HG02678 (cell line): ENCODE measurements around the gene AGBL1.

ENCODE experiments used
- ATAC-seq: cut with Tn5 transposase; IDR thresholded peaks from one replicate; pipeline ENCODE4 v1.9.1; 2021; ENCODE audit warnings: mild to moderate bottlenecking, moderate library complexity; ENCODE audit not compliant: unreplicated experiment

The AGBL1 gene

DNA sequence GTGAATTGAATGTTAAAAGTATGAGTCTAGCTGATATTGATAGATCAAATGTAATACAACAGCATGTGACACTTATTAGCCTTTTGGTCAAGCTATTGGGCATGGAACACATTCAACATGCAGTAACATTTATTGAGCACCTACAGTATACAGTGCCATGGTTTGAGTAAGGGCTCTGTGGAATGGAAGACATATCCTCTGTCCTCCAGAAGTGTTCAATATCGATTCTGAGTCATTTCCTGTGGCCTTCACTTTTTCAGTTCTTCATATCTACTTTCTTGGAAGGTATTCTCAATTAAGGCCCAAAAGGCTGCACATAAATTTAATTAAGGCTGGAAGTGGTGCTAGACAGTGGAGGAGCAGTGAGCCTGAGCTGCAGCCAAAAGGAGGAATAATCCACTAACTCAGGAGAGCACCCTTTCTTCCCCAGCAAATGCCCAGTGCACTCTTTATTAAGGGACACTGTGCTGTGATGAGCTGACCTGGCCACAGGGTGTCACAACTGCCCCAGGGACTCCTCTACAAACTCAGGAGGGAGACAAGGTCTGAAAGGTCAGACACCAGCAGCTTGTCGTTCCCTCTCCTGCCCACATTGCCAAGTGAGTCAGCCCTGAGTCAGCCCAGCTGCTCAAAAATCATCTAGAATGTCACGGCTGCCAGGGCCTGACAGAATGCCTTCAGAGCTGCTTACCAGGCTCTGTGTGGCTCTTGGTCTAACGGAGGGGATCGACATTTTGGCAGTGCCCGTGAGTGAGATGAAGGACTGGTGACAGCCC, 544.8 kb downstream of the AGBL1 start:
- ATAC-seq: no peak

GRCh38 chr15:86629409-86630356, 550.0 kb downstream of the AGBL1 start:
- ATAC-seq: no peak

- no peak for ATAC-seq
Observed at GRCh38 chr15:86630946-86631345, 551.3 kb downstream of the AGBL1 start.

DNA sequence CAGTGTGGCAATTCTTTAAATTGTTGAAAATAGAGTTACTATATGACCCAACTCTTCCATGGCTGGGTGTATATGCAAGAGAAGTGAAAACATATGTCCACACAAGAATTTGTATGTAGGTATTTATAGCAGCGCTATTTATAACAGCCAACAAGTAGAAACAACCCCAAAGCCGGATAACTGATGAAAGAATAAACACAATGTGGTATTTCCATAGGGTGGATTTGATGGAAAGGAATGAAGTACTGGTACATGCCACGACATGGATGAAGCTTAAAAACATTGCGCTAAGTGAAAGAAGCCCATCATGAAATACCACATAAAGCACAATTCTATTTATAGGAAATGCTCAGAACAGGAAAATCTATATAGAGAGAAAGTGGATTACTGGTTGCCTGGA, 554.5 kb downstream of the AGBL1 start:
- ATAC-seq: no peak

DNA sequence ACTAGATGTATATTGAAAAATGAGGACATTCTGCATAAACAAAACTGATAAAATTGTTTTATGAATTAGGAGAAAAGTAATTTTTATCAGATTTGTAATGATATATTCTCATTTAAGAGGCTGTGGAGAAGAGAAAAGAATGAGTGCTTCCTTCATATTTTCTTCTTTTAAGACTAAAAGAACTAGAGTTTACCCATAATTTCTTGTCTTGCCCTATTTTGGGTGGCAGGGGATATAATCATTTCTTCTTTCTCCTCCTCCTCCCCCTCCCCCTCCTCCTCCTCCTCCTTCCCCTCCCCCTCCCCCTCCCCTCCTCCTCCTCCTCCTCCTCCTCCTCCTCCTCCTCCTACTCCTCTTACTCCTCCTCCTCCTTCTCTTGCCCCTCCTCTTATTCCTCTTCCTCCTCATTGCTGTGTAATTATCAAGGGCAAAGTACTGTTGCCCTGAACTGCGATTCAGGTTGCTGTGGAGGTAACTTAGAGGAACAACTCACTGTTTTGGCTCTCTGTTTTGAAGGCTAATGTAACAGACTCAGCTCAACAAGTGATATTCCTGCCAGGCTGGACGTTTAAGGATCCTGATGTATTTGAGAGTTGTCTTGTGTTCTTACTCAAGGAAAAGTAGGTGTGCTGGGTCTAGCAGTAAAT, 555.4 kb downstream of the AGBL1 start:
- ATAC-seq: no peak

DNA sequence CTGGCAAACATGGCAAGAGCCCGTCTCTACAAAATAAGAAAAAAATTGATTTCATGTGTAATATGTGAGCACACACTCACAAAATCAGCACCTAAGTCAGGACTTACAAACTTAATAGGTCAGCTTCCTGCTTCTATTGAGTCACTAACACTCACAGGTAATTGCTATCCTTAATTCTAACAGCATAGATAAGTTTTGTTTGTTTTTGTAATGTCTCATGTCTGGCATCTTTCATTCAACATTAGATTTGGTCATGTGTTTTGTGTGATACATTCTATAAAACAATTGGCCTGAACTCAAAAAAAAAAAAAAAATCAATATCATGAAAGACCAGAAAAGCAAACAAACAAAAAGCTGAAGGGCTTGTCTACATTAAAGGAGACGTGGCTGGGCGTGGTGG, 564.7 kb downstream of the AGBL1 start:
- no peak for ATAC-seq

DNA sequence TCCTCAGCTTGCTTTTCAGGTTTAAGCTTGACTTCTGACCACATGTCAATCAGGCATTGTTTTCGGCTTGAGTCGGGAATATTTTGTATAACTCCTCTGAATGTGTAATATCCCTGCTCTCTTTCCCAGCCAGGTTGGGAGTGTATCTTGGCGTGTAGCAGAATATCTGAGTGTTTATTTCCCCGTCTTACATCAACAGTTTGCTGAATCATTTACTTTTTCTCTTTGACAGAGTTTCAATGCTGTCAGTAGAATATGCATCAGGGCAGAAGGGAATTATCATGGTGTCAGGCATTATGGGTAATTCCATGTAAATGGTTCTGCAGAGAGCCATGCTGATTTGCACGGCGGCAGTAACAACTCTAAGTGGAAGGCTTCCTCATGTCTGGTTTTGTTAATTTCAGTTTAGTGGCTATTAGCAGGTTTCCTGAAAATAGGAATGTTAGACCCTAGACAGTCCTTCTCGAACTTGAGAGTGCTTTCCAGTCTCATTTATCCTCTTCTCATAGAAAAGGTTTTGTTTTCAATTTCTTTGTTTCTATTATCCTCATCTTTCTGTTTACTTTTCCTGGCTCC, 566.3 kb downstream of the AGBL1 start:
- no peak for ATAC-seq

DNA sequence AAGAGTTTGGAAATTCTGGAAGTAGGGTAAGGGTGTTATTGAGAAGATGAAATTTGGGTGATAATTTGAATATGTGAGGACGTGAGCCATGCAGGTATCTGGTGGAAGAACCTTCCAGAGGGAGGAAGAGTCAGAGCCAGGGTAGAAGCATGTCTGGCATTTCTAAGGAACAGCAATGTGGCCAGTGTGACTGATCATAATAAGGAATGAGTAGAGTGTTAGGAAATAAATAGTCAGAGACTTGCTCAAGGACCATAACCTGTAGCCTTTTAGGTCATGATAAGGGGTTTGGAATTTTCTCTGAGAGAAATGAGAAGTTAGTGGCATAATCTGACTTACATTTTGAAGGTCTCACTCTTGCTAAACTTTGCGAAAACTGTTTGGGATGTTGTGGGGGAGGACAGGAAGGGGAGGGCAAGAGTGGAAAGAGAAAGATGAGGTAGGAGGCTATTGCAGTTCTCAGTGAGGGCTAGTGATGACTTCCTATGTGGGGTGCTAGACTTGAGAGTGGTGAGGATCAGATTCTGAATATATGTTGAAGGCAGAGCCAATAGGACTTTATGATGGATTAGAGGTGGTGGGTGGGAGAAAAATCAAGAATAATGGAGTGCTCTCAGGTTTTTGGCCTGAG, 568.3 kb downstream of the AGBL1 start:
- no peak for ATAC-seq

DNA sequence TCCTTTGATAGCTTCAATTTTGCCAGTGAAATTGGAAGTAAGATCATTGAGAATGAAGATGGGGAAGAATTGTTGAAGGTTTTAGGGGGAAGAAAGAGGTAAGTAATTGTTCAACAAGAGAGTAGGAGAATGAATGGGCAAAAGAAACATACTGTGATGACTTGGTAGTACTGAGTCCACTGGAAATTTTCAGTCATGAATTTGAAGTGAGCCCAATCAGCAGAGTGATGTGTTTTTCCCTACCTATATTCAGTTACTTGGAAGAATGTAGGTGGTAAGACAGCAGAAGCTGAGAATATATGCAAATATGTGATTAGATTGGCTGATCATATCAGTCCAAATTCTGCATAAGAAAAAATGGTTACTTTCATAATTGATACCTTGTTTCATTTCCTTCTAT, 569.6 kb downstream of the AGBL1 start:
- no peak for ATAC-seq

DNA sequence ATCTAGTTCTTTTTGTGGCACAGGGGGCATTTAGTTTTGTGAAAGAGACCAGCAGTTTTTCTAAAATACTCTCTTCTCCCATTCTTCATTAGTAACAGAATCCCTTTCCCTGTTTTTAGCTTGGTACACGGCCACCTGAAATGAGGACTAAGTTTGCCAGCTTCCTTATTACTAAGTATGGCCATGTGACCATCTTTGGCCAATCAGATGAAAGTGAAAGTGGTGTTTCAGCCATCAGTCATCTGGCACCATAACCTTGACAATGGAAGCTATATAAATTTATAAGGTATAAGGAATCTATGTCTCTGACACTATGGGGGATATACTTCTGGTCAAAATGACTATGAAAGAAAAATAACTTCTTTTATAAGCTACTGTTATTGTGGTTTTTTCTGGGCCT, 570.4 kb downstream of the AGBL1 start:
- no peak for ATAC-seq

GRCh38 chr15:86653344-86654197, 573.9 kb downstream of the AGBL1 start:
- ATAC-seq: no peak

GRCh38 chr15:86654501-86654900, 574.8 kb downstream of the AGBL1 start:
- ATAC-seq: no peak

DNA sequence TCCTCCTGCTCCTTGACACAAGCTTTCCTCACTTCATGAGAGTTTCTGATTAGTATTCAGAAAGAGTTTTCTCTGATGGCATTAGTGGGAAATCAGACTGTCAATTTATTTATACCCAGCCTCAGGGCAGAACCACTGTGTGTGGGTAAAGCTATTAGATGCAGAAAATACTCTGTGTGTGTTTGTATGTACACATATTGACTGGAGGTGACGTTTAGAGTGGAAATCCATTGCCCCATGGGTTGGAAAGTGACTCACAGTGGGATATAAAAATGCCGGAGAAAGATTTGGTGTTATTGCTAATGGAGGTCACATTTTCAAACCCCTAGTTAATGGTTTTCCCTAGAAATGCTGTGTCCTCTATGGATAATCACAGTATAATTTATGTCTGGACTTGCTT, 577.6 kb downstream of the AGBL1 start:
- ATAC-seq: no peak

DNA sequence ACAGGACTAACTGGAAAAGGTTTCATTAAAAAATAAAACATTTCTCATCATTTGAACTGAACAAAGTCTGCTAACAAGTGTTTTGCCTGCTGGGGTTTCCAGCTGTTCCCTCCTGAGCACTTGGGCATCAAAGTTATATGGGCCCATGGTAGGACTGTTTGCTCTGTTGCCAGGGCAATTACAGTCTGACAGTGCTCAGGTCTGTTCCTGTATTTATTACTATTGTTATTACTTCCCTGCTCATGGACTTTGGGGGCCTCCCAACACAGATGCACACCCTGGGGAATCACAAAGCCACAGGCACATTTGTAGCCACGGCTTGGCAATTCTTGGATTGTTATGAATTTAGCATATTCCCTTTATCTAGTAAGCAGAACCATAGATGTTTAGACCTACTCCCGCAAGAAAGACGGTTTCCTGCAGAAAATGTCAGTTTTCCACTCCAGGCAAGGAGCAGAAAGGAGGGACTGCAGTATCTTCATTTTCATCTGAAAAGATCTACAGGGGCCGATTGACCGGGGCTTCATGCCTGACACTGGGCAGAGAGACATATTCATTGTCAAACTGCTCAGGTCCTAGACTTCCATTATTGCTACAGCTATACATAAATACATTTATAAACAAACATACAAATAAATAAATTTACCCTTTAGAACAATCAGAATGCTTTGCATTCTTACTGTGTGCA, 580.2 kb downstream of the AGBL1 start:
- no peak for ATAC-seq

DNA sequence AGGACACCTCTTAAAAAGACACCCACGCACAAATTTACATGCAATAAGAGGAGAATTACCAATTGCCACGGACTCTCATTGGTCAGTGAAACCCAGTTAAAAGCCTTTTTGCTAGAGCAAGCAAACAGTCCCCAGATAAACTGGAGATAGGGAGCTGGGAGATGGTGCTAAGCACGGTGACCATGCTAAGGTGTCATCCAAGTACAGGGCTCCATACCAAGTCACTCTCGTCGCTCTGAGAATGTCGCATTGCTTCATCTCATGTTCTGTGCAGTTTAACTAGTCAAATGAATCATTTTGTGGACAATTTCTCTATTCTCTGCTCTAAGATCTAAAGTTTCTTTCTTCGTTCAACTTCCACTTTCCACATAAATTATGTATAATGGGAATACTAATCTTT, 581.9 kb downstream of the AGBL1 start:
- ATAC-seq: no peak

DNA sequence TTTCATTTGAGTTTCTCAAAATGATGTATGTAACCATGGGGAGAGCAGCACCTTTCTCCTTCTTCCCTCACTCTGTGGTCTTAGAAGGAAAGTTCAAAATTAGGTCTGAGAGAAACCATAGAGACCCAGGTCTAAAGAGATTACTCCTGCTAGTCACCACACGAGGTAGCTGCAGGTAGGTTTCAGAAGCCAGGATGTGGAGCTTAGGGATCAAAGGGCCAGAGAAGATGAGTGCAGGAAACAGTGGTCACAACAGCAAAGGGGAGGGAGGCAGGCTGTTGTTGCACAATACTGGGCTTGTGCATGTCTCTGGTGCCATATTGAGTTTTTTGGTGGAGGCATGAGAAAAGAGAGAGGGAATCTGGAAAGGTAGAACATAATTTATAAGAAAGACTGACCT, 583.6 kb downstream of the AGBL1 start:
- ATAC-seq: no peak

DNA sequence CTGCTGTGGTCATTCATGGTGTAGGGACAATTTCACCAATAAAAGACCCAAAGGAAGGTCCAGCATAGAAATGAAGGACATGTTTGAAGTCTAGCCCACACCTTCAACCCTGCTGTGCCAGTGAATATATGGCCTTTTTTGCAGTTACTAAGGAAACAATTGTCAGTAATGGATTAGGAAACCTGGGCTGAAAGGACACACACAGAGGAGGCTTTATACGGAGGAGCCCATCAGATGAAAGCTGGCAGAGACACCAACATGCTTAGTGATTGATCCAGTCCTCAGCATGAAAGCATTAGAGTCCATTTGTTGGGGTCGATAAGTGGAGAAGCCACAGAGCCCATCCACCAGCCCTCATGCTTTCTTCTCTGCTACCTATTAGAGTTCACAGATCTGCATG, 584.3 kb downstream of the AGBL1 start:
- no peak for ATAC-seq

DNA sequence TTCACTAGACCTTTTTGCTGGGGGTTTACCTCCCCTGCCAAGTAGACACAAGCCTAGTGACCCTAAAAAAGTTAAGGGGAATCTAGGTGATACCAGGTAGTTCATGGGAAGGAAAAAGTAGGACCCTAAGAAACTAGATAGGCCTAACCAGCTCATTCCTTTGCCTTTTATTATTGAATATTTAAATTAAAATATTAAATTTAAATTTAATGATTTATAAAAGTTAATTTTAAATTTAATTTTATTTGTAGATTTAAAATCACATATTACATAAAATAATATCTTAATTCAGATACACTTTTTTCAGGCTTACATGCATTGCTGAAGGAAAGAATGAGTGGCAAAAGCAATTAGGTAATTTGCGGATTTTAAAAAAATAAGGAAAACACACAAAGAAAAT, 584.9 kb downstream of the AGBL1 start:
- no peak for ATAC-seq

GRCh38 chr15:86676002-86676401, 596.3 kb downstream of the AGBL1 start:
- no peak for ATAC-seq
